Tibial artery (tissue), 4 donors: ENCODE data around the gene SLC2A11.

Experiments used
- DNase-seq, 2 donors: peaks; one replicate each; pipeline ENCODE4 v3.0.0-alpha.2; 2019
- H3K27ac ChIP-seq, 2 donors: fragments of 200-600 bp; sonication (generic) in 1 of 2; 1 replicate in 1 of 2; 2 replicates in 1 of 2; pipeline ENCODE4 v1.5.1; 2018 to 2019; ENCODE audit warnings: mild to moderate bottlenecking in 1 of 2
- H3K27me3 ChIP-seq, 2 donors: fragments of 200-600 bp; sonication (generic) in 1 of 2; one replicate each; pipeline versions ENCODE4 v1.5.1 to v1.6.0; 2016 to 2019
- H3K36me3 ChIP-seq, 3 donors: fragments of 200-600 bp; sonication (generic) in 2 of 3; one replicate each; pipeline ENCODE4 v1.5.1; 2016 to 2019; ENCODE audit warnings: mild to moderate bottlenecking in 2 of 3
- H3K4me1 ChIP-seq, 4 donors: fragments of 200-600 bp; sonication (generic) in 2 of 4; 1 replicate in 3 of 4; 2 replicates in 1 of 4; pipeline ENCODE4 v1.5.1; 2016 to 2019
- H3K4me3 ChIP-seq, 2 donors: fragments of 200-600 bp; sonication (generic) in 1 of 2; 1 replicate in 1 of 2; 2 replicates in 1 of 2; pipeline ENCODE4 v1.5.1; 2018 to 2019; ENCODE audit warnings: mild to moderate bottlenecking in 2 of 2
- H3K9me3 ChIP-seq, 3 donors: fragments of 200-600 bp; sonication (generic) in 1 of 3; one replicate each; pipeline ENCODE4 v1.5.1; 2016 to 2019
- CTCF ChIP-seq, 2 experiments: fragments of 200-600 bp in 1 of 2; fragments of 450-650 bp in 1 of 2; IDR thresholded peaks; one replicate each; pipeline ENCODE4 v1.5.1; 2017 to 2019; ENCODE audit warnings: antibody characterized with exemption in 2 of 2, mild to moderate bottlenecking in 1 of 2, moderate library complexity in 1 of 2
- intact Hi-C: fragments of 100-400 bp; cut with DNase I; formaldehyde crosslinking; loops from one replicate; pipeline ENCODE4 v1.15.0; 2023; ENCODE audit warnings: low total_unique reads

The SLC2A11 gene

GRCh38 chr22:23817146-23817545 is 40.5 kb upstream of the SLC2A11 start:
- TF ChIP-seq CTCF (IDR thresholded peaks at IDR 0.05) = no peak
- H3K4me3 ChIP-seq = no peak overlapping the region
- intact Hi-C loops = no loop called here
- no peaks in the 10 kb centered on the region for H3K9me3 ChIP-seq
- peaks cover 30 to 81% (median 61%) of the 10 kb centered on the region in 3 donors for H3K36me3 ChIP-seq
- H3K4me1 ChIP-seq = peaks cover 0 to 5% (median 0%) of the 10 kb centered on the region in 4 donors
- DNase-seq = no peak
- no peaks in the 10 kb centered on the region for H3K27me3 ChIP-seq
- no peak overlapping the region for H3K27ac ChIP-seq

- no peak for TF ChIP-seq CTCF (IDR thresholded peaks at IDR 0.05)
- intact Hi-C loops = no loop called here
- H3K36me3 ChIP-seq = peaks cover 30 to 94% (median 71%) of the 10 kb centered on the region in 3 donors
- no peaks in the 10 kb centered on the region for H3K9me3 ChIP-seq
- peaks cover 0 to 5% (median 5%) of the 10 kb centered on the region in 4 donors for H3K4me1 ChIP-seq
- DNase-seq = no peak
- no peak overlapping the region for H3K27ac ChIP-seq
- H3K27me3 ChIP-seq = no peaks in the 10 kb centered on the region
- no peak overlapping the region for H3K4me3 ChIP-seq
Observed at GRCh38 chr22:23818541-23818940, 39.1 kb upstream of the SLC2A11 start.

GRCh38 chr22:23820748-23821211 is 36.9 kb upstream of the SLC2A11 start:
- Histone ChIP-seq H3K4me1 (peaks cover 0 to 9% (median 5%) of the 10 kb centered on the region in 4 donors), H3K9me3 (no peaks in the 10 kb centered on the region), H3K27ac (no peak overlapping the region), H3K27me3 (no peaks in the 10 kb centered on the region), H3K4me3 (no peak overlapping the region), H3K36me3 (peaks cover 36 to 99% (median 93%) of the 10 kb centered on the region in 3 donors)
- TF ChIP-seq CTCF (IDR thresholded peaks at IDR 0.05) = no peak
- DNase-seq = no peak
- intact Hi-C loops = no loop called here

- peaks cover 0 to 9% (median 5%) of the 10 kb centered on the region in 4 donors for H3K4me1 ChIP-seq
- no peaks in the 10 kb centered on the region for H3K27me3 ChIP-seq
- no peak overlapping the region for H3K27ac ChIP-seq
- H3K4me3 ChIP-seq = no peak overlapping the region
- H3K9me3 ChIP-seq = no peaks in the 10 kb centered on the region
- peaks cover 36 to 99% (median 95%) of the 10 kb centered on the region in 3 donors for H3K36me3 ChIP-seq
- intact Hi-C loops = no loop called here
- no peak for DNase-seq
- no peak for TF ChIP-seq CTCF (IDR thresholded peaks at IDR 0.05)
Observed at GRCh38 chr22:23822101-23822671, 35.5 kb upstream of the SLC2A11 start.

GRCh38 chr22:23823331-23823791 is 34.3 kb upstream of the SLC2A11 start:
- Histone ChIP-seq H3K36me3 (peaks cover 33 to 99% (median 92%) of the 10 kb centered on the region in 3 donors), H3K27ac (no peak overlapping the region), H3K9me3 (no peaks in the 10 kb centered on the region), H3K27me3 (no peaks in the 10 kb centered on the region), H3K4me3 (no peak overlapping the region), H3K4me1 (peaks cover 0 to 9% (median 5%) of the 10 kb centered on the region in 4 donors)
- no peak for TF ChIP-seq CTCF (IDR thresholded peaks at IDR 0.05)
- DNase-seq = no peak
- intact Hi-C loops = no loop called here
